CD4-positive, alpha-beta T cell (primary cell): Measurements from ENCODE around the gene F10. TPM values are rescaled to one million over a fixed set of nuclear protein-coding genes. Genes with fewer than 3 reads are reported as not detected.

ENCODE experiments used
- ATAC-seq: fragments of 200-7000 bp; cut with Tn5 transposase; one replicate; pipeline ENCODE4 v1.10.0; 2022; ENCODE audit warnings: mild to moderate bottlenecking; ENCODE audit not compliant: poor library complexity
- CTCF ChIA-PET: fragments of 350-600 bp; sonication (Branson Sonifier 250); formaldehyde crosslinking; loops from one replicate; lab custom pipeline; 2021; ENCODE audit warnings: antibody characterized with exemption, inconsistent platforms; lab: Charles Lee
- POLR2A ChIA-PET: fragments of 350-600 bp; sonication (Branson Sonifier 250); formaldehyde crosslinking; loops from one replicate; lab custom pipeline; 2021; ENCODE audit warnings: antibody characterized with exemption, inconsistent platforms; lab: Charles Lee
- DNase-seq, 14 experiments: peaks; one replicate each; pipeline ENCODE4 v3.0.0-alpha.2; 2013 to 2020; ENCODE audit warnings: mixed read lengths in 2 of 14
- H3K27ac ChIP-seq, 2 donors: one replicate each; pipeline versions ENCODE4 v1.5.1 to v1.7.0; 2013; ENCODE audit warnings: low read length in 2 of 2, low read depth in 1 of 2, mild to moderate bottlenecking in 1 of 2
- H3K27me3 ChIP-seq, 2 experiments: 1 replicate in 1 of 2; 2 replicates in 1 of 2; pipeline versions ENCODE4 v1.6.1 to v1.7.0; 2013; ENCODE audit warnings: low read length in 2 of 2, control low read depth in 1 of 2, mild to moderate bottlenecking in 1 of 2, moderate library complexity in 1 of 2; ENCODE audit not compliant: insufficient read depth in 2 of 2, control insufficient read depth in 1 of 2
- H3K36me3 ChIP-seq: one replicate; pipeline ENCODE4 v1.6.1; 2013; ENCODE audit warnings: low read length, control low read depth; ENCODE audit not compliant: insufficient read depth
- H3K4me1 ChIP-seq: one replicate; pipeline ENCODE4 v1.6.1; 2013; ENCODE audit warnings: low read length, control low read depth; ENCODE audit not compliant: insufficient read depth
- H3K4me3 ChIP-seq: one replicate; pipeline ENCODE4 v1.5.1; 2013; ENCODE audit warnings: mild to moderate bottlenecking, low read length, moderate library complexity
- H3K9me3 ChIP-seq, 2 experiments: 1 replicate in 1 of 2; 2 replicates in 1 of 2; pipeline versions ENCODE4 v1.6.1 to v1.7.0; 2013; ENCODE audit warnings: low read length in 2 of 2, mild to moderate bottlenecking in 2 of 2, control low read depth in 1 of 2, moderate library complexity in 1 of 2; ENCODE audit not compliant: control insufficient read depth in 1 of 2, insufficient read depth in 1 of 2
- H3K27ac Mint-ChIP-seq: one replicate; pipeline ENCODE4 v1.8.0; 2020; ENCODE audit warnings: mixed read lengths
- H3K27me3 Mint-ChIP-seq: one replicate; pipeline ENCODE4 v1.8.0; 2021; ENCODE audit warnings: mixed read lengths
- H3K36me3 Mint-ChIP-seq: one replicate; pipeline ENCODE4 v1.8.0; 2021; ENCODE audit warnings: low read depth, mixed read lengths
- H3K4me1 Mint-ChIP-seq: one replicate; pipeline ENCODE4 v1.8.0; 2021; ENCODE audit warnings: low read depth, mixed read lengths
- H3K4me3 Mint-ChIP-seq: one replicate; pipeline ENCODE4 v1.8.0; 2020; ENCODE audit warnings: mild to moderate bottlenecking, mixed read lengths
- H3K9me3 Mint-ChIP-seq: one replicate; pipeline ENCODE4 v1.8.0; 2020; ENCODE audit warnings: mixed read lengths
- CTCF ChIP-seq: fragments of 200-600 bp; IDR thresholded peaks from one replicate; pipeline ENCODE4 v1.8.0; 2022; ENCODE audit warnings: antibody characterized with exemption, mild to moderate bottlenecking
- intact Hi-C, 2 experiments: fragments of 100-400 bp; cut with DNase I in 1 of 2; cut with micrococcal nuclease in 1 of 2; formaldehyde crosslinking; loops; one replicate each; pipeline versions ENCODE4 v1.15.1 to v1.9.0; 2023 to 2025; cut with DNase I, micrococcal nuclease
- total RNA-seq, 174 experiments: library from RNA in 2 of 174; stranded (reverse) in 2 of 174; gene quantifications; one replicate each; pipeline ENCODE4 v1.2.3 and lab custom pipeline; 2021 to 2026

The F10 gene
- total RNA-seq, 2 experiments from 2014 or later = not detected

GRCh38 chr13:113153810-113154748 lies 31.5 kb downstream of the F10 start:
- ATAC-seq (peak; percentile 83), DNase-seq (peak; percentile 59 to 88 (median 72))
- H3K9me3 Mint-ChIP-seq = peaks cover 2% of the 10 kb centered on the region
- H3K4me3 Mint-ChIP-seq = peak overlapping the region; percentile 90
- no peak for TF ChIP-seq CTCF
- H3K27me3 Mint-ChIP-seq = no peaks in the 10 kb centered on the region
- H3K4me3 ChIP-seq = peak overlapping the region; percentile 74
- peaks cover 5% of the 10 kb centered on the region for H3K36me3 Mint-ChIP-seq
- H3K27ac ChIP-seq = peak overlapping the region in 1 of 2 donors; percentile 73
- no peaks in the 10 kb centered on the region for H3K36me3 ChIP-seq
- POLR2A ChIA-PET = interaction anchor here (0.9 to 2.9 kb wide), 6 partner anchors 10 to 55 kb away, joined by 3 to 31 read pairs (median 3); partner anchors contain the start of genes CUL4A and PCID2
- H3K4me1 ChIP-seq = peaks cover 33% of the 10 kb centered on the region
- H3K9me3 ChIP-seq = no peaks in the 10 kb centered on the region
- H3K27ac Mint-ChIP-seq = peak overlapping the region; percentile 84
- CTCF ChIA-PET = no interaction called here
- H3K4me1 Mint-ChIP-seq = peaks cover 21% of the 10 kb centered on the region
- intact Hi-C loops = loop anchor here (1.0 to 5.0 kb wide), 5 partner anchors 53 to 337 kb away; partner anchors contain the start of genes PCID2 (in 2 of the 2), CUL4A (in 1 of the 2), DCUN1D2 (in 1 of the 2) and GRTP1 (in 1 of the 2)
- no peaks in the 10 kb centered on the region for H3K27me3 ChIP-seq

DNA sequence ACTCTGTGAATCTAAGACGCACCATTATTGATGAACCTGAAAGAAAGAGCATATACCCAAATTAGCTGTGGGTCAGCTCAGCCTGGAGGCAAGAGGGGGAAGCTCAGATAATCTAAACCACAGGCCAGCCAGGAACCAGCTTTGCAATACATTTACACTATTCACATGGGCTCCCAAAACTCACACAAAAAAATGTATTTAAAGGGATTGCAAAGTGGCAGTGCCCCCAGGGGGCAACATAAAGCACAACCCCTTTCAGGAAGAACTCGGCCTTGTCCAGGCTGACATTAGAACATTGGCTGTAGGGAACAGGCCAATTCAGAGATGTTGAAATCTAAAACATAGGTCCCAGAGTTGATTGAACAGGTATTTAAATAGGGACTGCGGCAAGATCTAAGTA lies 32.6 kb downstream of the F10 start:
- Histone ChIP-seq H3K27me3 (no peaks in the 10 kb centered on the region), H3K4me3 (no peak overlapping the region), H3K27ac (no peak overlapping the region), H3K9me3 (no peaks in the 10 kb centered on the region), H3K36me3 (no peaks in the 10 kb centered on the region), H3K4me1 (peaks cover 33% of the 10 kb centered on the region)
- ATAC-seq (no peak), DNase-seq (peak in 1 of 14 experiments; percentile 15)
- ChIA-PET POLR2A (interaction anchor here (1.3 to 2.9 kb wide), 2 partner anchors 9 to 54 kb away, joined by 5 to 31 read pairs; partner anchors contain the start of genes CUL4A and PCID2), CTCF (no interaction called here)
- Mint-ChIP-seq H3K4me3 (peak overlapping the region; percentile 72), H3K4me1 (peaks cover 24% of the 10 kb centered on the region), H3K9me3 (peaks cover 2% of the 10 kb centered on the region), H3K36me3 (peaks cover 5% of the 10 kb centered on the region), H3K27ac (peak overlapping the region; percentile 72), H3K27me3 (no peaks in the 10 kb centered on the region)
- intact Hi-C loops = loop anchor here in 1 of 2 experiments (2.0 to 5.0 kb wide), 2 partner anchors 142 to 336 kb away; partner anchors contain the start of genes DCUN1D2 and LAMP1
- TF ChIP-seq CTCF = no peak

GRCh38 chr13:113155982-113156655 lies 33.5 kb downstream of the F10 start:
- ATAC-seq = no peak
- POLR2A ChIA-PET = interaction anchor here (1.3 kb wide), 1 partner anchor 54 kb away, joined by 3 read pairs; no protein-coding TSS in a partner anchor
- Mint-ChIP-seq H3K9me3 (peaks cover 2% of the 10 kb centered on the region), H3K4me1 (peaks cover 32% of the 10 kb centered on the region), H3K36me3 (peaks cover 5% of the 10 kb centered on the region), H3K4me3 (no peak overlapping the region), H3K27ac (no peak overlapping the region), H3K27me3 (no peaks in the 10 kb centered on the region)
- H3K36me3 ChIP-seq = no peaks in the 10 kb centered on the region
- CTCF ChIA-PET = no interaction called here
- no peaks in the 10 kb centered on the region for H3K27me3 ChIP-seq
- intact Hi-C loops = loop anchor here in 1 of 2 experiments (2.0 to 5.0 kb wide), 2 partner anchors 141 to 335 kb away; partner anchors contain the start of genes DCUN1D2 and LAMP1
- H3K4me1 ChIP-seq = peaks cover 40% of the 10 kb centered on the region
- DNase-seq = no peak
- TF ChIP-seq CTCF = no peak
- no peak overlapping the region for H3K4me3 ChIP-seq
- H3K9me3 ChIP-seq = no peaks in the 10 kb centered on the region
- no peak overlapping the region for H3K27ac ChIP-seq
